ENCODE measurements around the gene DIP2C.

DNA sequence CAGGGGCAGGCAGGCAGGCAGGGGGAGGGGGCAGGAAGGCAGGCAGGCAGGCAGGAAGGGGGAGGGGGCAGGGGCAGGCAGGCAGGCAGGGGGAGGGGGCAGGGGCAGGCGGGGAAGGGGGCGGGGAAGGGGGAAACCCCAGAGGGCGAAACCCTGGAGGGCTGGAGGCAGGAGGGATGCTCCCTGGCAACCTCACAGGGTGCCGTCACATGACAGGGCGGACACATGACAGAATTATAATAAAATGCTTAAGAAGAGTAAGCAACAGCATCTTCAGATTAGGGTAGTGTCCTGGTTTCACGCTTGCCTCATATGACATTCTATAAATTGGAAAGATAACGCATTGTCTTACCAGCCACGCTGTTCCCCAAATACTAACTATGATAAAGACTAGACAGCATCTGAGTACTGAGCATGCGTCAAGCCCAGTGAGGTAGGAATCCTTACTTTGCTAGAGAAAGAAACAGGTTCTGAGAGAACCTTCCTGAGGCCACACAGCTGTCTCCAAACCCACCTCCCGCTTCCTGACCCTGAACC, 131.6 kb downstream of the DIP2C start:
- TF ChIP-seq, protein P1, sequence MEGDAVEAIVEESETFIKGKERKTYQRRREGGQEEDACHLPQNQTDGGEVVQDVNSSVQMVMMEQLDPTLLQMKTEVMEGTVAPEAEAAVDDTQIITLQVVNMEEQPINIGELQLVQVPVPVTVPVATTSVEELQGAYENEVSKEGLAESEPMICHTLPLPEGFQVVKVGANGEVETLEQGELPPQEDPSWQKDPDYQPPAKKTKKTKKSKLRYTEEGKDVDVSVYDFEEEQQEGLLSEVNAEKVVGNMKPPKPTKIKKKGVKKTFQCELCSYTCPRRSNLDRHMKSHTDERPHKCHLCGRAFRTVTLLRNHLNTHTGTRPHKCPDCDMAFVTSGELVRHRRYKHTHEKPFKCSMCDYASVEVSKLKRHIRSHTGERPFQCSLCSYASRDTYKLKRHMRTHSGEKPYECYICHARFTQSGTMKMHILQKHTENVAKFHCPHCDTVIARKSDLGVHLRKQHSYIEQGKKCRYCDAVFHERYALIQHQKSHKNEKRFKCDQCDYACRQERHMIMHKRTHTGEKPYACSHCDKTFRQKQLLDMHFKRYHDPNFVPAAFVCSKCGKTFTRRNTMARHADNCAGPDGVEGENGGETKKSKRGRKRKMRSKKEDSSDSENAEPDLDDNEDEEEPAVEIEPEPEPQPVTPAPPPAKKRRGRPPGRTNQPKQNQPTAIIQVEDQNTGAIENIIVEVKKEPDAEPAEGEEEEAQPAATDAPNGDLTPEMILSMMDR (conservative IDR thresholded peaks at IDR 0.05; ENCODE audit: low read length) = no peak
- TF ChIP-seq EZH2phosphoT487 (IDR thresholded peaks at IDR 0.05; ENCODE audit: borderline replicate concordance) = no peak

Measured in Loucy (cell line).